Stimulated activated CD4-positive, alpha-beta T cell treated with anti-CD3 and anti-CD28 coated beads, Interleukin-4, amount 100 ng/mL, for 48 hours (primary cell): ENCODE results near the gene ZSCAN22.
"Not testable (repeated sequence)": the region's sequence is repeated elsewhere in the genome, so short reads cannot be mapped to it uniquely, and the experiment has no call there.

Source experiments
- DNase-seq, 2 donors: peaks; one replicate each; pipeline ENCODE4 v3.0.0-alpha.2; 2020; ENCODE audit warnings: low read depth in 2 of 2

Gene ZSCAN22

DNA sequence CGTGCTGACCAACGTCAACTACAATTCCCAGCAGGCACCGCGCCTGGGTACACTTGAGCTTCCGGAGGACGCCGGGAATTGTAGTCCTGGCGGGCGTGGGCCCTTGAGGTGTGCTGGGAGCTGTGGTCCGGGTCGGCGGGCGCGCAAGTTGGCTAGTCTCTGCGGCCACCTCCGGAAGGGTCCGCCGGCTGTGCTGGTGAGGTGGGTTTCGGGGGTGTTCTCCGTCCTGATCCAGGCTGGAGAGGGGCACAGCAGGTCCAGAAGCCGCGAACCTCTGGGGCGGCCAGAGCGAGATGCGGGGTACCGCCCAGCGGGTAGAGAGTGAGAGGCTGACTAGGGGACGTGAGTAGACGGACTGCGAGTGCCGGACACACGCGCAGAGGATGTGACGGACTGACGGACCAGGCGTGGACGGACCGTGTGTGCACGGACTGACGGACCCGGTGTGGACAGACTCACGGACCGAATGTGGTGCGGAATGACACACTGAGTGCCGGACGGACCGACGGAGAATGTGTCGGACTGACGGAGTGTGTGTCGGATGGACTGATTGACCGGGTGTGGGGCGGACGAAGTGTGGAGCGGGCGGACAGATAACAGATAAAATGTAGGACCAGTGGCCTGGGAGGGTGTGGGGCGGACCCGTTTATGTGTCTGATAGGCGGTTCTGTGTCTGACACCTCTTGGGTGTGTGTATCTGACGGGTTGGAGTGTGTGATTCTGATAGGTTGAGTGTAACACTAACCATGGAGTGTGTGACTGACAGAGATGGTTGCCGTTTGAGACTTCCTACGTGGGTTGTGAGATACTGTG is at the start of gene ZSCAN22:
Gene ZSCAN22 (plus strand): TSS at position 81 of the 813 bp plus-strand sequence. CDS start 7,809 bp downstream, outside the sequence.
- DNase-seq: peak; percentile 87 to 92

DNA sequence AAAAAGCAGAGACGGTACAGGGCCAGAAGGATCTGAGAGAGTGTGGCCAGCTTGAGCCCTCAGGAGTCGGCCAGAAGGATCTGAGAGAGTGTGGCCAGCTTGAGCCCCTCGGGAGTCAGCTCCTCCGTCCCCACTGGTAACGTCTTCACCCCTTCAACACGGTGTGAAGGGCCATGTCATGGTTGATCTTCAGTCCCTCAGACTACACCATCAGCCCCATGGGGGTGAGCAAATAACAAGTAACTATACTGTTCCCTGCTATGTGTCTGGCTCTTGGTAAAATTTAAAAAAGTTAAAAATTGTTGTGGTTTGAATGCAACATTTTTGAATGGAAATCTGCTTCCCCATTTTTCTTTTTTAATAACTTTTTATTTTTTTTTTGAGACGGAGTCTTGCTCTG is 49.6 kb upstream of the ZSCAN22 start:
- DNase-seq: no peak

DNA sequence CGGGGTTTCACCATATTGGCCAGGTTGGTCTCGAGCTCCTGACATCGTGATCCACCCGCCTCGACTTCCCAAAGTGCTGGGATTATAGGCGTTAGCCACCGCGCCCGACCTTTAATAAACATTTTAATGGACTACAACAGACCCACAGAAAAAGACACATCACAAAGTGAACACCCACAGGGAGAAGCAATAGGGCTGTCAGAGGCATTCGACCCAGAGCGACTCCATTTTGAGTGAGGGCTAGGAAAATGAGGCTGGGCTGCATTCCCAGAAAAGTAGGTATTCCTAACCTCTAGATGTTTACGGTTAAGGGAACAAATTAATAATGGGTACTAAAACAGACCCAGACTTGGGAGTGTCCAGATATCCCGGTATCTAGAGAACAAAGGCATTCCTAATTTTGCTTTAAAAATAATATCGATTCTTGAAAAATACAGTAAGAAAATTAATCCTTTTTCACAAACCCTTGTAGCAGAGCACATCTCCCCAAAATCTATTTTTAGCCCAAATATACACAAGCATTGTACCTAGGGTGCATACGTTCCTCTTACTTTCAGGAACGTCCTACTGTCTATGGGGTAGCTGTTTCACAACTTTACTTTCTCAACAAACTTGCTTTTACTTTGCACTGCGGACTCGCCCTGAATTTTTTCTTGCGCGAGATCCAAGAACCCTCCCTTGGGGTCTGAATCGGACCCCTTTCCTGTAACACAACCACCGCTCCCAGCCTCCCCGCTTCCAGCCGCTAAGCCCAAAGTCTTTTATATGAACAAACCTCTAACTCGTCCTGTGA is 48.9 kb upstream of the ZSCAN22 start:
- no peak for DNase-seq

DNA sequence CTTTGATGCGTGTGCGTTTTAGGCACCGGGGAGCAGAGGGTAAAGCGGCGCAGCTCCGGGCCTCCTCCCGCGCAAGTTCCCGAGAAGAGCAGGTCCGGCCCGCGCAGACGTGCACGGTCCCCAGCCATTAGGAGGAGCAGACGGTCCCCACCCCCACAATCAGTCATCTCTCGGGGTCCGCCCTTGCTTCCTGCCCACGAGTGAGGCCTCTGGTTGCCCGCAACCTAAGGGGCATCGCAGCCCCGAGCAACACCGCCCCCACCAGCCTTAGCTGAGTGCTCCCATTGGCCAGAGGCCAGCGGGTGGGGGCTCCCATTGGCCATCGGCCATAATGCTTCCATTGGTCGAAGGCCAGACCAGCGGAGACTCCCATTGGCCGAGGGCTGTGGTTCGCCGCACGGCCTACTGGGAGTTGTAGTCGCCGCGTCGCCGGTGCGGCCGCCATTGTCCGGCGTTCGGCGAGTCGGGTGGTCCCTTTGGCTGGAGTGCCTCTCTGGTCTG is 48.2 kb upstream of the ZSCAN22 start, which contains the start of gene ZNF8:
Gene ZNF8 (plus strand): TSS at position 415 of the 501 bp plus-strand sequence. CDS start 127 bp downstream, outside the sequence.
- peak; percentile 94 to 97 for DNase-seq

DNA sequence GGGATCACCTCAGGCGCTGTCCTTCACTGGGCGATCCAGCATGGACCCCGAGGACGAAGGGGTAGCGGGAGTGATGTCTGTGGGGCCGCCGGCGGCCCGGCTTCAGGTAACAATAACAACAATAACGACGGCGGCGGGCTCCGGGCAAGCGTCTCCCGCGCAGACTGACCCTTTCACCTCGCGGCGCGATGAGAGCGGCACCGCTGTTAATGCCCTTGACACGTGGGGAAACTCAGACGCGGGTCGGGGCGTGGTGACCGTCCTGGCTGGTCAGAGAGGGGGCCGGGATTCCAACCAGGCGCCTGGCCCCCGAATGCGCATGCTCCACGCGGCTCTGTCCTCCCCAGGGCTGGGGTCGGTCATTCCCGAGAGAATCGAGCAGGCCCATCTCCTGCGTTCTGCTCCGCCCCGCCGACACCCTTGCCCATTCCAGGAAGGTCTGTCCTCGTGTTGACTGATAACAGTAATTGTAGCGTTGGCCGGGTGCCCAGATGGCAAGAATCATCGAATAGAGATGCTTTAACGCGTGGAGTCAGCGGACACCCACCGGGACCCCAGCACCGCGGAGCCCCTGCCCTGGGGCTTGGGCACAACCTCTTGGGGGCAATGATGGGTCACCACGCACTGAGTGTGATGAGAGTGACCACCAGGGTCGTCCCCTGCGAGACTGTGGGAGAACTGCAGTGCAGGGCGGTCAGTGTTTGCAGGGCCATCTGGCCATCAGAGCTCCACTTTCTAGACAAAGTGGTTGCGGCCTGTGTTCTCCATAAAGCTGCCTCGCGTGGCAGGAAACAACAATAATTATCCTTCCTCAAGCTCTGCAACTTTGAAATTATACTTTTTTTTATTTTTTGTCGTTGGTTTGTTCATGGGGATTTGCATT is 47.5 kb upstream of the ZSCAN22 start:
- peak; percentile 30 to 35 for DNase-seq

DNA sequence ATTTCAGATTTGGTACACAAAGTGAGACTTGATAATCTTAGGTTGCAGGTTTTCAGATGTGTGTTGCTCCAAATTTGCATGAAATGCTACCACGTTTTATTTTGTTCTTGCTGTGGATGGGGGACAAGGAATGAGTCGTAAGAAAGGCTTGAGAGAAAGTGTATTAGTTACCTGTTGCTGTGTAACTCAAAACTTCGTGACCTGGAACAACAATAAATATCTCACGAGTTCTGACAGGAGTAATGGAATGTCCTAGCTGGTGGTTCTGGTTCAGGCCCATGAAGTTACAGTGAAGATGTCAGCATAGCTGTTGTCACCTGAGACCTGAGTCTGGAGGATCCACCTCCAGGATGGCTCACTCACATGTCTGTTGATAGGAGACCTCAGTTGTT is 46.9 kb upstream of the ZSCAN22 start:
- no peak for DNase-seq

DNA sequence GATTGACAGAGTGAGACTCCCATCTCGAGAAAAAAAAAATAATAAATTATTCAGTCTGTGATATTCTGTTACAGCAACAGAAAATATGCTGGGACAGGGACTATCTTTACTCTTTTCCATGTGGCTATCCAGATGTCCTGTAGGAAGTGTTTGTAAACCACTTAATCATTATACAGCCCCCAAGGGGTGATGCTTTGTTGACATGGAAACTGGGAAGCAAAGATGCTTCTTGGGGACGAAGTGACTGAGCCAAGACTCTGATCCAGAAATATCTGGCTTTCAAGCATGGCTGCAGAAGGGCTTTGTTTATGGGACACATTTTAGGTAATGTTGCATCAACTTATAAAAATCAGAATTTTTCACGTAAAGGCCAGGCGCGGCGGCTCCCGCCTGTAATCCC is 42.6 kb upstream of the ZSCAN22 start:
- no peak for DNase-seq

DNA sequence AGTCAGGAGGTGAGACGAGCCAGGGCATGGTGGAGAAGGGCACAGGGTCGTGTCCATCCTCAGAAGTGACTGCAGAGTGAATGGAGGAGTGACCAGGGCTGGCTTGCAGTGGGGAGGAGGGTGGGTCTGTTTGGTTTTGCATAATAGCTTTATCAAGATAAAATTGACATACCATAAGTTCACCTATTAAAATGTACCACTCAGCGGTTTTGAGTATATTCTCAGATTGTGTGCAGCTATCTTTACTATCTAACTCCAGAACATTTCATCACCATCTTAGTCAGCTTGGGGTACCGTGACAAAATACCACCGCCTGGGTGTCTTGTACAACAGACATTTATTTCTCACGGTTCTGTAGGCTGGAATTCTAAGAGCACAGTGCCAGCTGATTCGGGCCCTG is 34.9 kb upstream of the ZSCAN22 start:
- DNase-seq: no peak

DNA sequence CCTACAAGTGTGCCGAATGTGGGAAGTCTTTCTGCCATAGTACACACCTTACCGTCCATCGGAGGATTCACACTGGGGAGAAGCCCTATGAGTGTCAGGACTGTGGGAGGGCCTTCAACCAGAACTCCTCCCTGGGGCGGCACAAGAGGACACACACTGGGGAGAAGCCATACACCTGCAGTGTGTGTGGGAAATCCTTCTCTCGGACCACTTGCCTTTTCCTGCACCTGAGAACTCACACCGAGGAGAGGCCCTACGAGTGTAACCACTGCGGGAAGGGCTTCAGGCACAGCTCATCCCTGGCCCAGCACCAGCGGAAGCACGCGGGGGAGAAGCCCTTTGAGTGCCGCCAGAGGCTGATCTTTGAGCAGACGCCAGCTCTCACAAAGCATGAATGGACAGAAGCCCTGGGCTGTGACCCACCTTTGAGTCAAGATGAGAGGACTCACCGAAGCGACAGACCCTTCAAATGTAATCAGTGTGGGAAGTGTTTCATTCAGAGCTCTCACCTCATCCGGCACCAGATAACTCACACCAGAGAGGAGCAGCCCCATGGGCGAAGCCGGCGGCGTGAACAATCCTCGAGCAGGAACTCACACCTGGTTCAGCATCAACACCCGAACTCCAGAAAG is 31.9 kb upstream of the ZSCAN22 start:
- no peak for DNase-seq

DNA sequence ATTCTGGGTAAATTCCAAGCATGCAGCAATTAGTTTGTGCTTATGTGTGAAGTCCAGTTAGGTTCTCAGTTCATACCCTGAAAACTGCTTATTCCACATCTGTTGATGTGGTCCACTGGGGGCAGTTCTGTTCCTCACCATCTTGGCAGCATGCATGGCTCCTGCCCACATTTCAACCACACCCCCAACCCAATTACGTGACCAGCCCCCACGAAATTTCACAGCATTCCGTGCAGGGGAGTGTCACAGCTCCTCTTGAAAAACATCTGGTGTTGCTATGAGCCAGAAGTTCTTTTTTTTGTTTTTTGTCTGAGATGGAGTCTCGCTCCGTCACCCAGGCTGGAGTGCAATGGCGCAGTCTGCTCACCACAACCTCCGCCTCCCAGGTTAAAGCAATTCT is 30.7 kb upstream of the ZSCAN22 start:
- DNase-seq: no peak

DNA sequence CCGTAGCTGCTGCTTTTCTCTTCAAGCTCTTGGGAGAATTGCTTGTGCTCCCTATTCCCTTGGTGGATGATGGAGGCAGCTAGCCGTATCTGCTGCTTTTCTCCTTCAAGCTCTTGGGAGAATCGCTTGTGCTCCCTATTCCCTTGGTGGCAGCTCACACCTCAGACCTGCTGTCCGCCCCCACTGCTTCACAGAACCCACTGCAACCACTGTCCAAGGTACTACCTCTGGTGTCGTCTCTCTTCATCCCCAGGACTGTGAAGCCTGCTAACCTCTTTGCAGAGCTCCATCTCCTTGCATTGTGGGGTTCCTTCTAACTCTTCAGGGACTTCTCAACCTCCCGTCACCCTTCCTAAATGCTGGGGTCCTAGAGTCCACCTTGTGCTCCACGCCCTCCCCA is 26.2 kb upstream of the ZSCAN22 start:
- DNase-seq: no peak

DNA sequence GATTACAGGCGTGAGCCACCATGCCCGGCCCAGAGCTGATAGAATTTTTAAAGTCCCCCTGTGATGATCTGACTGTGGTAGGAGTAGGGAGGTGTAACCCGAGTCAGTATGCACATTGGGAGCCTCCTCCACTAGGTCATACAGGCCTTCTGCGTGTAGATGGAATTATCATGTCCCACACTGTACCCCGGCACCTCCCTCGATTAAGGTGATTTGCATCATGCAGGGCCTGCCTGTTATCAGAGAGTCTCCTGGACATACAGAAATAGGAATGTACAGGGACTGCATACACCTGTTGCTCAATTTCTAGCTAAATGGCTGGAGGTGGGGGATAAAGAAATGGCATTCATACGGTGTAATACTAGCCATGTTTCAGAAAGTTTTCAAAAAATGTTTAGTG is 22.5 kb upstream of the ZSCAN22 start:
- DNase-seq: no peak

DNA sequence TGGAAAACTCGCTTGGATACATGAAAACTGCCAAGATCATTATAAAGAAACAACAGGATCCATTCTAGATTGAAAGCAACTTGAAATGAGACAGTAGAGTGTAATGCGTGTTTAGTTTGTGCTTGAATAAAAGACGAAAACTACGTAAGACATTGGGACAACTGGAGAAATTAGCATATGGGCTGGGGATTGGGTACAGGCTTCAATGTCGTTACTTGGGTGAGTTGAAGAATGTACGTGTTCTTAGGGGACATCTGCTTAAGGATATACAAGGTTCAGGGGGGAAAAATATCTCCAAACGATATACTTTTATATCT is 22.1 kb upstream of the ZSCAN22 start:
- no peak for DNase-seq

DNA sequence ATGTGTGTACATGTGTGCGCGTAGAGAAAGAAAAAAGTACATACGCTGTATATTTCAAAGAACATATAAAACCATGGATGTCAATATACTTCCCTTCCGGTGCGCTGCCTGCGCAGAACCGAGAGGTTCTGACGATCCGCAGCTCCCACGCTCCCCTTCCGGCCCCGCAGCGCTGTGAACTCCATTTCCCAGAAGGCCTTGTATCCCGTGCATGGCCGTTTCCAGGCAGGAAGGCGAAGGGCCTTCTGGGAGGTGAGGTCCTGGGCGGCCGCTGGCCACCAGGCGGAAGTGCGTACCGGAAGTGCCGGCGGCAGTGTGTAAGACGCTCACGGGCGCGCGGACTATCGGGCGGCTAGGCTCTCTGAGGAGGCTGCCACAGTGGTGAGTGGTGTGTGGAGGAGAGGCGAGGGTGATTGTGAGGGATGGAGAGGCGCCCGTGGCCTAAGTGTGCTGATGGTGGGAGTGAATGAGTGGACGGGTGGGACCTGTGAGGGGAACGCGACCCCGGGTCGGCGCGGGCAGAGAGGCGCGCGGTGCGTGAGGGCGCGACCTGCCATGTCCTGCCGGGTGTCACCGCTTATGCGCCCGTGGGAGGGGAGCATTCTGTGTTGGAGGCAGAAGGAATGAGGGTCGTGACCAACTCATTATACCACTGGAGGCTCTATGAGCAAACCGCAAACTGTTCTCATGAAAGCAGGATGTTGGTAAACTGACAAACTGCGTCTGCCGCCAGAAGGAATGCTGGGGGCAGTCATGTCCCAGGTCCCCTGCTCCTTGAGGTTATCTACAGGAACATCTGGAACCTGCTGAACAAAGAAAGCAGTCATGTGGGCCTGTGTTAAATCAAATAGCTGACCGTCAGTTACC is 21.5 kb upstream of the ZSCAN22 start, which contains the start of gene ERVK3-1:
Gene ERVK3-1 (plus strand): TSS at position 313 of the 867 bp plus-strand sequence. CDS start 6,792 bp downstream, outside the sequence.
- DNase-seq: peak; percentile 83 to 92

DNA sequence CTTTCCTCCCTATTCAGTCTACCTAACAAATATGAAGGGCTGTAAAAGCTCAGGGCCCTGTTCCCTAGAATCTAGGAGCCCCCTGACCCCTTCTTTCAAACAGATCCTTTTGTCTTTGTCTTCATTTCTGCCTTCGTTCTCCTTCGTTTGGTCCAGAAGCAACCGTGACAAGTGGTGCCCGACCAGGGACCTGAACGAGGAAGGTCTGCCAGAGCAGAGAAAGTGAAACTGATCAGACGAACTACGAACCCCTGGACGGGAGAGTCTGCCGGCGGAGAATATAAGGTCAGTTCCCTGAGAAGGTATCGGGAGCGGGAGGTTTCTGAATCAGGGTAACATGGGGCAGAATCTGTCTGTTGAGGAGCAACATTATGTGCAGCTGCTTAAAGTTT is 20.9 kb upstream of the ZSCAN22 start:
- no peak for DNase-seq

DNA sequence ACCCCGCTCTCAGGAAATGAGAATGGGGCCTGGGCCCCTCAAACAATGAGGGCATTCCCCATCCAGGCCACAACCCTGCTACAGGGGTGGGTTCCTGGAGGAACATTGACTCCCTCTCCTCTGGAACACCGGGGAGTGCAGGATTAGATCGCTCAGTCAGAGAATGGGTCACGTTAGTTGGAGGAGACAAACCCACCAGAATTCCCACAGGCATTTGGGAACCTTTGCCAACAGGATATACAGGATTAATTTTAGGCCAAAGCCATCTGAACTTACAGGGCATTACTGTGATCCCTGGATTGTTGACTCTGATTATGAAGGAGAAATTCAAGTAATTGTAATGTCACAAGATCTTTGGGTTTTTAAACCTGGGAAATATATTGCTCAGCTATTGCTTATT is 19.1 kb upstream of the ZSCAN22 start:
- no peak for DNase-seq

DNA sequence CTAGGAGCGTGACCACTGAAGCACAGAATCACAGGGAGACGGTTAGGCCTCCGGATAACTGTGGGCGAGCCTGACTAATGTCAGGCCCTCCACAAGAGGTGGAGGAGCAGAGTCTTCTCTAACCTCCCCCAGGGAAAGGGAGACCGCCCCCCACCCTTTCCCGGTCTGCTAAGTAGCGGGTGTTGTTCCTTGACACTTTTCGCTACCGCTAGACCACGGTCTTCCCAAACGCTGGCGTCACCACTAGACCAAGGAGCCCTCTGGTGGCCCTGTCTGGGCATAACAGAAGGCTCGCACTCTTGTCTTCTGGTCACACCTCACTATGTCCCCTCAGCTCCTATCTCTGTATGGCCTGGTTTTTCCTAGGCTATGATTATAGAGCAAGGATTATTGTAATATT is 16.1 kb upstream of the ZSCAN22 start:
- DNase-seq: not testable (repeated sequence)

DNA sequence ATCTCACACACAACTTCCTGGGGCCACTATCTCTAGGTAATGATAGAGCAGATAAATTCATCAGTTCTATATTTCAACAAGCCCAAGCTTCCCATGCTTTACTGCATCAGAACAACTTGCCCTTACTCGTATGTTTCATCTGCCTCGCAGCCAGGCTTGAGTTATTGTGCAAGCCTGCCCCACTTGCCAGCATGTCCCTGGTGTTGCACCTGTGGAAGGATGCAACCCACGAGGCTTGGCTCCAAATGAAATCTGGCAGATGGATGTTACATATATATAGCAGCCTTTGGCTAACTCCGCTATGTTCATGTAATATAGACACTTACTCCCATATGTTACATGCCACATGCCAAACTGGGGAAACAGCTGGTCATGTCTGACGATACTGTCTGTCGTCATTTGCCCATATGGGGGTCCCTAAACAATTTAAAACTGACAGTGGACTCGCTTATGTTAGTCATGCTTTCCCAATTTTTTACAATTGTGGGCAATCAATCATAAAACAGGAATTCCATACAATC is 15.4 kb upstream of the ZSCAN22 start:
- no peak for DNase-seq

DNA sequence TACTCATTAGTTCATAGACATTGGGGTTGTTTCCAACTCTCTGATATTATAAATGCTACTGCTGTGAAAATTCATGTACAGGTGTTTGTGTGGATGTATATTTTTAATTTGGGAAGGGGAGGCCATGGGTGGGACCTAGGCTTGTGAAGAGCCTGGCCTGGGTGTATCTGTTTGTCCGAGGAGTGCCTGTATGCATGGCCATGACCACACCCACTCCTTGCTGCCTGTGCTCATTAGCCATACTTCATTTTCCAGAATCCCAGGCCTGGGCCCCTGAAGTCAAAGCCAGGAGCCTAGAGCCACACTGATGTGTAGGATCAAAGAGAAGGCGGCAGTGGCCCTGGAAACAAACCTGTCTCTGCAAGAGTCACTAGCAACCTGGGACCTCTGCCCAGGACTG is 11.2 kb upstream of the ZSCAN22 start:
- no peak for DNase-seq

DNA sequence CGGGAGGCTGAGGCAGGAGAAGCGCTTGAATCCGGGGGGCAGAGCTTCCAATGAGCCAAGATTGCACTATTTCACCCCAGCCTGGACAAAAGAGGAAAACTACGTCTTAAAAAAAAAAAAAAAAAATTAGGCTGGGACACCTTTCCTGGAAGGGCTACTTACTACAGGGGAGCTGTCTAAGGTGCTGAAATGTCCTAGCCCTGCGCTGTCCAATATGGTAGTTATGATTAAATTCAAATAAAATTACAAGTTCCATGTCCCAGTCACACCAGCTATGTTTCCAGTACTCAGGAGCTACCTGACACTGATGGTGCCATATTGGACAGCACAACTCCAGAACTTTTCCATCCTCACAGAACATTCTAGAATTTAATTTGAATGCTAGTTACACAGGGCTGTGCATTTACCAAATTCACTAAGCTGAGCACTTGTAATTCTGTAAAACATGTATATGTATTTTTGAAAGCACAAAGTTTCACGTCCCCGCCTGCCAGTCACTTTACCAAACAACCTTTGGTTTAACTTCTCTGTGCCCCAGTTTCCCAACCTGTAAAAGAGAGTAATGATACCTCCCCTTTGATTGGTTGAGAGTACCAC is 9.2 kb upstream of the ZSCAN22 start:
- DNase-seq: no peak
